GM19035 (cell line): ENCODE data around the gene LMTK2.
A peak's percentile ranks its signal among the peaks of the same experiment; 100 is the strongest.

Experiments
- ATAC-seq: cut with Tn5 transposase; IDR thresholded peaks from one replicate; pipeline ENCODE4 v1.9.1; 2021; ENCODE audit not compliant: unreplicated experiment

LMTK2 gene

GRCh38 chr7:98136423-98136822, 29.8 kb downstream of the LMTK2 start:
- no peak for ATAC-seq

- no peak for ATAC-seq
These were observed 30.6 kb downstream of the LMTK2 start for GRCh38 chr7:98137134-98137825.

GRCh38 chr7:98137826-98138151, 31.1 kb downstream of the LMTK2 start:
- peak; percentile 54 for ATAC-seq

GRCh38 chr7:98138672-98139071, 32.0 kb downstream of the LMTK2 start:
- no peak for ATAC-seq

GRCh38 chr7:98142658-98143057, 36.0 kb downstream of the LMTK2 start:
- ATAC-seq = no peak

GRCh38 chr7:98148607-98149006, 41.9 kb downstream of the LMTK2 start:
- ATAC-seq = no peak

GRCh38 chr7:98149116-98149692, 42.5 kb downstream of the LMTK2 start:
- no peak for ATAC-seq

GRCh38 chr7:98151884-98152283, 45.2 kb downstream of the LMTK2 start:
- ATAC-seq = no peak

GRCh38 chr7:98156700-98157099, 50.0 kb downstream of the LMTK2 start:
- no peak for ATAC-seq

GRCh38 chr7:98157761-98158160, 51.1 kb downstream of the LMTK2 start:
- ATAC-seq = no peak

- no peak for ATAC-seq
These were observed 56.1 kb downstream of the LMTK2 start for GRCh38 chr7:98162758-98163157.

GRCh38 chr7:98163269-98163668, 56.6 kb downstream of the LMTK2 start:
- no peak for ATAC-seq

- ATAC-seq = no peak
These were observed 57.2 kb downstream of the LMTK2 start for GRCh38 chr7:98163704-98164494.

GRCh38 chr7:98165827-98166667, 59.4 kb downstream of the LMTK2 start:
- ATAC-seq = no peak

GRCh38 chr7:98166668-98166970, 60.0 kb downstream of the LMTK2 start:
- ATAC-seq = no peak

- ATAC-seq = no peak
These were observed 61.0 kb downstream of the LMTK2 start for GRCh38 chr7:98167653-98168052.

GRCh38 chr7:98168181-98168903, 61.7 kb downstream of the LMTK2 start:
- no peak for ATAC-seq

GRCh38 chr7:98168904-98169621, 62.4 kb downstream of the LMTK2 start:
- no peak for ATAC-seq

- ATAC-seq = no peak
These were observed 64.3 kb downstream of the LMTK2 start for GRCh38 chr7:98170966-98171365.

GRCh38 chr7:98171449-98171848, 64.8 kb downstream of the LMTK2 start:
- no peak for ATAC-seq
